GM19395 (cell line): ENCODE results near the gene DAPK2.
"Not testable (repeated sequence)": the region's sequence is repeated elsewhere in the genome, so short reads cannot be mapped to it uniquely, and the experiment has no call there.

Experiments
- ATAC-seq: cut with Tn5 transposase; IDR thresholded peaks from one replicate; pipeline ENCODE4 v1.9.1; 2021; ENCODE audit warnings: mild to moderate bottlenecking, moderate library complexity; ENCODE audit not compliant: unreplicated experiment

Gene DAPK2

DNA sequence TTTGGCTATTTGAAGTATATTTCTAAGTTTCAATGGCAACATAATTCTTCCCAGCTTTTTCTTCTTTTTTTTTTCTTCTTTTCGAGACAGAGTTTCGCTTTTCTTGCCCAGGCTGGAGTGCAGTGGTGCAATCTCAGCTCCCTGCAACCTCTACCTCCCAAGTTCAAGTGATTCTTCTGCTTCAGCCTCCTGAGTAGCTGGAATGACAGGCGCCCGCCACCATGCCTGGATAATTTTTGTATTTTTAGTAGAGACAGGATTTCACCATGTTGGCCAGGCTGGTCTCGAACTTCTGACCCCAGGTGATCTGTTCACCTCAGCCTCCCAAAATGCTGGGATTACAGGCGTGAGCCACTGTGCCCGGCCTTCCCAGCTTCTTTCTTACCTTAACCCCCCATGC lies 146.7 kb downstream of the DAPK2 start:
- not testable (repeated sequence) for ATAC-seq

DNA sequence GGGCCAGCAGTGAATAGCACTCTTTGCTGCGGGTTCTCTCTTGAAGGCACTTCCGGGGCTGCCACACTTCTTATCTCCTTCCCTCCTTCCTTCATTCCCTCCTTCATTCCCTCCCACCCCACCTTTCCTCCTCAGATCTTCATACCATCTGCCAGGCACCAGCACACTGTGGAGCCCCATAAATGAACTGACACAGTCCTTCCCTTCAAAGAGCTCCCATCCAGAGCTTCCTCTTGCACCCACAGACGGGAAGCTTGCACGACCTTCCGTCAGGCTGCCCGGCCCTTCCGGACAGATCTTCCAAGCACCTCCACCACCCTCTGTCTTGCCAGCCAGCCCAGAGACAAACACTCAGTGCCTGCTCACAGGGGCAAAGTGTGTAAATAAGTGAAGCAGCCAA lies 147.1 kb downstream of the DAPK2 start:
- no peak for ATAC-seq

DNA sequence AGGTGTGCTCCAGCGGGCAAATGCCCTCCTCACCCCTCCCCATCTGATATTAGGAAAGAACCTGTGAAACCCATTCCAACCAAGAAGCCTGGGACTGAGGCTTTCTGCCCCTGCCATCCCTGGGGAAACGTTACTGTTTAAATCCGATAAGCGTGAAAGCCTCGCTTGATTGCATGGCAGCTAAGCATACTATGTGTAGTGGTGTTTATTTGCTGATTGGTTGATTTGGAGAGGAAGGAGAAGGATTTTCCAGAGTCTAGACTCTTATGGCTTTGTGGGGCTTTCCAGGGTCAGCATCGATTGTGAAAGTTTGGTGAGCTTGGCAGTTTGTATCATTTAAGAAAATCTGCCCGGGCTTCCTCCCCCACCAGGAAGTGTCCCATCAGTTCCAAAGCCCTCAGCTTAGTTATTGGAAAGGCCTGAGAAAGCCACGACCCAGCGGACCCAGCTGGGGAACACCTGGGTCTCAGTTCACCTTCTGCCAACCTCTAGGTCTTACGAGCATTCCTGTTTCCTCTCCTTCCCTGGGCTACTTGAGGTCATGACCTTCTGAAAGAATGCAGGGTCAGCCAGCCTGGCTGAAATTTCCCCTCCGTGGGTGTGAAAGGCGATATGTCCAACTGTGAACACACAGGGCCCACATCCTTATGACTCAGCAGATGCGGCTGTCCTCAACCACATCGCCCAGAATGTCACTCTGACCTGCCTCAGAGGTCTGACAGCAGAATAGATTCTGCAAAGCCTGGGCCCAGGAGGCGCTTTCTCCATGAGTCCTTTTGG lies 149.8 kb downstream of the DAPK2 start:
- peak; percentile 78 for ATAC-seq

DNA sequence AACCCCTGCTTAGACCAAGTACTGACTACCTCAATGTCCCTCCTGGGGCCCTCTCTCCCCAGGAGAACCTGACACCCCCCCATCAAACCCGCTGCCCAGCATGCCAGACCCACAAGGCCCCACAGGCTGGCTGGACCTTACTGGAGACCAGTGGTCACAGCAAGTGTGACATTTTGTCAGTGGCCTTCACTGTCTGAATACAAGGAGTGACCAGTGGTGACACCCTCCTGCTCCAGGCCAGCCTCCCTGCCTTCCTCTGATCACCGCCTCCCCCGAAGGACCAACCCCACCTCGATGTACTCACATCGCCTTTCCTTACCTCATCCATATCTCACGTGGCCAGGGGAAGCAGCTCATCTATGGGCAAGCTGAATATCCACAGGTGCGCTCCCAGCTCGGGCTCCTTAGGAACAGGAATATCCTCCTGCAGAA lies 150.5 kb downstream of the DAPK2 start:
- no peak for ATAC-seq

DNA sequence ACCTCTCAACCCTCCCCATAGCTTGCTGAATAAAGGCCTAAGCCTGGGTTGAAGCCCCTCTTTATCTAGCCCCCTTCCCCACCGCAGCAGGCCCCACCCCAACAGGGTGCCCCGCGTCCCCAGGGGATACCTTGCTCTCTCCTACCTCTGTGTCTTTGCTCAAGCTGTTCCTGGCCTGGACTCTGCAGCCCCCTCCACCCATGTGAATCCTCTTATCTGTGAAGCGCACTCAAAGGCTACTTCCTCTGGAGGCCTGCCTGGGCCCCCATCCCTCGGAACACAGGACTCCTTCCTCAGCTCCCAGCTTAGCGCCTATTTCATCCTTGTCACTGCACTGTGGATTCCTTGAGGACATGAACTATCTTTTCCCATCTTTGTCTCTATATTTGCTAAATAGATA lies 151.1 kb downstream of the DAPK2 start:
- no peak for ATAC-seq

DNA sequence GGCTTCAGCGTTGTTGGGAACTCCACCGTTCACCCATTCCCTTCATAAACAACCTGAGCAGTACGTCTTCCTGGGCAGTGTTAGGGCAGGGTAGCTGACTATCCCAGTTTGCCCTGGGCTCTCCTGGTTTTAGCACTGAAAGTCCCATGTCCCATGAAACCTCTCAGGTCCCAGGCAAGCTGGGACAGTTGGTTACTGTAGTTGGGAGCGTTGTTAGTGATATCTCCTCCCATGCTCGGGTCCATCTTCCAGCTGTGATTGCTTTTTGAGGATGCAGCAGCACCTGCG lies 151.7 kb downstream of the DAPK2 start:
- no peak for ATAC-seq

DNA sequence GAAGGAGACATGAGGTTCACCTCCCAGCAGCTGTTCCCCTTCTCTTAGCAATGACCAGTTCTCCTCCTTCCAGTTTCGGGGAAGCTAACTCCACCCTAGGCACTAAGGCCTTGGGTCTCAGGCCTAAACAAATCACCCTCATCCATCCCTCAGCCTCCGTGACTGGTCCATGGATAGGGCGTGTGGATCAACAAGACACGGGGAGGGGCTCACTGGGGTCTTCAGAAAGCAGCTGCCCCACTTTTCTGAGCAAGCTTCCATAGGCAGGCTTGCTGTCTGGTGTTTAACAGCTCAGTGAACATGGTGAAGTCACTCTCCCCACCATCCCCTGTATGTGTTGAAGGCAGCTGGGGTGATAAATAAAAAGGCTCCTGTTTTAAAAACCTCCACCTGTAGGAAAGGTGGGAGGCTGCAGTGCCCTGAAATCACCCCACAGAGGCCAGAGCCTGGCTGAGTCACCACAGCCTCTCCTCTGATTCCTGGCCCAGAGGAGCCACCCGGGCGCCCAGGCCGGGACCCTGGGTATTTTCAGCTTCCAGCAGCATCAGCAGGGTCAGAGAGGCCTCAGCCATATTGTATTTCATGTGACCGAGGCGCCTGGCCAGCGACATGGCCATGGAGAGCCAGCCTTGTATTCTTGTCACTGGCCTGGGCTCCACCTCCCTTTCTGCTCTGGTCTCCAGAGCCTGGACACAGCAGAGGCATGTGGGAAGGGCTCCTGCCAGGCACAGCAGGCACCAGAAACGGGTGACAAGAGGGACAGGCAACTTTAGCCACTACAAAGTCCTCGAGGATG lies 152.2 kb downstream of the DAPK2 start:
- ATAC-seq, result no peak

DNA sequence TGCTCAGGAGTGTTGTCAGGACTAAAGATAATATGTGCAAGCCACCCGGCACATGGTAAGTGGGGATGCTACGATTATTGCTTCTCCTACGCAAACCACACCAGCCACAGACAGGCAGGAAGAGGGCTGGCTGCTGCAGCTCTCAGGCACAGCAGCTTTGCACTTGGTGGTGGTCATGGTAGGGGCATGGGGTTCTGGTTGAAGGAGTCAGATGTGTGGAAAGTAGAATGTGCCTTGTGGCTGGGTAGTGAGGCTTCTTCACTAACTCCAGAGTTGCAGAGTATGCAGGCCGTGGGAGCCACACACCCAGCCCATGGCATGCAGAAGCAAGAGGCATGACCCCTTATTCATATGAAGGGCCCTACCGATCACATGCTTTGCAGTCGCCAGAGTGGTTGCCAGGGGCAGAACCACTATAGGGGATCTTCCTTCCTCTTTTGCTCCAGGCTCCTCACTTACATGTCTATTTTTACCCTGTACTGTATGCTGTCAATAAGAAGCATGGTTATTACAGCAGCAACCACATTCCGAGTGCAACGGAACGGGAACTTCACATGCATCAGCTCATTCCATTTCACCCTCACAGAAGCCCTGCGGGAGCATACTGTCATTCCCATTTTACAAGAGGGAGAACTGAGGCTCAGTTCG lies 153.4 kb downstream of the DAPK2 start:
- ATAC-seq, result no peak

DNA sequence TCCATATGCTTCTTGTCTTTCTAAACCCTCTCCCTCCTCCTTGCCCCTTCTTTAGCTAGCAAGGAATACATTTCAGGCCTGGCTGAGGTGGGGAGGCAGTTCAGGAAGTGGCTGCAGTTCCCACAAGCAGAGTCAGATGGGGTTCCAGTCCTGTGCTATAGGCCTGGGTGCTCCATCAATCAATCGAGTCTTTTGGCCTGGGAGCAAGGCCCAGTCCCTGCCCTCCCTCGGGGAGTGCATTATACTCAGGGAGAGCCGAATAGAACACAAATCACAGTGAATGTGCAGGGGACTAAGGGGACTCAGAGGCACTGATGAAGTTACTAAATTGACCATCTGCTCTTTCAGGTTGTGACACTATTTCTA lies 154.5 kb downstream of the DAPK2 start:
- ATAC-seq, result no peak

DNA sequence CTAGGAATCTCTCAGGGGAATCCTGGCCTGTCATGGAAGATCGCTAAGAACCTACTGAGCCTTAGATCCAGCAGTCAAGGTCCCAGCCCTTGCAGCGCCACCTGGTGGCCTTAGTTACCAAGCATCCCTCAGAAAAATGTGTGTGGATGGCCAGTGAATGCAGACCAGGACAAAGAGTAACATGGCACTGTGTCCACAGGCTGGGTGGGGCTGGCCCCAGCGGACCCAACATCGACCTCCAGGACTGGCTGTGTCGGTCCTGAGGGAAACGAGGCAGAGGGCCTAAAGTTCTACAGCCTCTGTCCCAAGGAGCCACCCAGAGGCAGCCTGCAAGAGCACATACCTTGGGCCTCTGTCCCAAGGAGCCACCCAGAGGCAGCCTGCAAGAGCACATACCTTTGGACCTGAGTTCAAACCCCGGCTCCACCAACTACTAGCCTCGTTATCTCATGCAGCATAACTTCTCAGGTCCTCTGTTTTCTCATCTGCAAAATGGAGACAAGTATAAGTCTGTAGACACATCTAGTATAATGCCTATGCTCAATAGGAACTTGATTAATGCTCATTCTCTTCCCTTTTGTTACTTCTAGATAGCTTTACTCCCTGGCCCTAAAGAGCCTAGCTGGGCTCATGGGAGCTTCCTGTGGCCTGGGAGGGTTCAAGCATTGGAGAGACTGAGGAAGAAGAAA lies 155.1 kb downstream of the DAPK2 start:
- ATAC-seq, result no peak

DNA sequence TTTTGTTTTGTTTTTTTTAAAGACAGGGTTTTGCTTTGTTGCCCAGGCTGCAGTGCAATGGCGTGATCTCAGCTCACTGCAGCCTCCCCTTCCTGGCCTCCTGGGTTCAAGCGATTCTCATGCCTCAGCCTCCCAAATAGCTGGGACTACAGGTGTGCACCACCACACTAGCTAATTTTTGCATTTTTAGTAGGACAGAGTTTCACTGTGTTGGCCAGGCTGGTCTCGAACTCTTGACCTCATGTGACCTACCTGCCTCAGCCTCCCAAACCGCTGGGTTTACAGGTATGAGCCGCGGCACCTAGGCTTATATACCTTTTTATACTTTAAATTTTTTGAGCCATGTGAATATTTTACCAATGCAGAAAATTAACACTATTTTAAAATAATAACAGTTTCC lies 155.7 kb downstream of the DAPK2 start:
- ATAC-seq, result no peak

DNA sequence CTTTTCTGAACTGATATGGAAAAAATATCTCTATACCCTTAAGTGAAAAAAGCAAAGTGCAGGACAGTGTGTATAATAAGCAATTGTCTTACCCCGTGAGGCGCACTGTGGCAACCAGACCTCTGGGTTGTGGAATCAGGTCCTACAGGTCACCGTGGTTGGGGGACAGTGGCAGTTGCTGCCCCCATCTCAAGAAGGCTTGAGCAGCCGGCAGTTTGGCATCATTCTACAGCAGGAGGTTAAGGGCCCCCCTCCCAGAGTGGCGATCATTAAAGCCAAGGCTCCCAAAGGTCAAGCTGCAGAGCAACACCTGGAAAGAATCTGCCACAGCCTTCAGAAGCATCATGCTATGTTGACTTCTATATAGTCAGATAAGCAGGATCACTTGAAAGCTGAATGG lies 156.5 kb downstream of the DAPK2 start:
- ATAC-seq, result no peak

DNA sequence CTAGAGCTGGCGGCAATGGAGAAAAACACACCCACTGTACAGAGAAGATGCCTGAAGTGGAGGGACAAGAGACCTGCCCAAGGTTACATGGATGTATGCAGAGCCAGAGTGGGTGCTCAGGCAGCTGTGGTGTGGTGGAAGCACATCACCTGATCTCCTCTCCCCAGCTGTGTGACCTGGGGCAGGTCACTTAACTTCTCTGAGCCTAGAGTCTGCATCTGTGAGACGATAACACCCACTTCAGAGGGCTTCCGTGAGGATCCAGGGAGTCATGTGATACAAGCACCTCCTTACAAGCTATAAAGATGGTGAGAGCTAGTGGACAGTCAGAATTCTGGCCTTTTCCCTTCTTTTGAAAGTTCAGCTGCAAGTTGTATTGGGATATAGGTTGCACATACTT lies 157.5 kb downstream of the DAPK2 start:
- no peak for ATAC-seq

DNA sequence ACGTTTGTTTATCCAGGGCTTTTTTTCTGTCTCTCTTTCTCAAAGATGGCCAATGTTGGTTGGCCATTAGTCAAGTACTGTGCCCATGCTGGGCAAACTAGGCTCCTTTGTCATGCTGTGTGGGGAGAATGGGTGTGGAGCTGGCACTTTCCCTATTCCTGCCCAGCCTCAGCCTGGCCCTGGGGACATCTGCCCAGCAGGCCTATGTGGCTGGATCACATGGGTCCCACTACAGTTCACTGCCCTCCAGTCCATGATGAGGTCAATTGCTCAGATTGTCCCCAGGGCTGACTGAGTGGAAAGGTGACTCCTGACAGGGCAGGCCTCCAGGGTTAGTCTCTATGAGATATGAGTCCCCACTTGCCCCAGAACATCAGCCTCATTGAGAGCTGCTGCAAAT lies 158.1 kb downstream of the DAPK2 start:
- no peak for ATAC-seq

DNA sequence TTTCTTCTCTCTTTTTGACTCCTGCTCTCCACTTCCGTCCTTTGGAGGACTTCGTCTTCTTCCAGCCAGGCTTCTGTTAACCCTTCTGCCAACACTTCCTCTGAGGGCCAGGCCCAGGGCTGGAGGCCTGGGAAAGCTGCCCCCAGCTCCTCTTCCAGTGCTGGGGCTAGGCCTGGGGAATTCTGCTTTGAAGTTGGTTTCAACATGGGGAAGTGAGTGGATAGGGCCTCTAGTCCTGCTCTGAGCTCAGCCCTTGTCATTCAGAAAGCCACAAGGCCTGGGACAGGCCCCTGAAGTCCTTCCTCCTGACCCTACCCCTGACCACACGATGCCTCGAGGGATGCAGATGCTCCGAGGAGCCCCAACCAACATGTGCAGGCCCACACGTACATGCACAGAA lies 158.7 kb downstream of the DAPK2 start:
- no peak for ATAC-seq

DNA sequence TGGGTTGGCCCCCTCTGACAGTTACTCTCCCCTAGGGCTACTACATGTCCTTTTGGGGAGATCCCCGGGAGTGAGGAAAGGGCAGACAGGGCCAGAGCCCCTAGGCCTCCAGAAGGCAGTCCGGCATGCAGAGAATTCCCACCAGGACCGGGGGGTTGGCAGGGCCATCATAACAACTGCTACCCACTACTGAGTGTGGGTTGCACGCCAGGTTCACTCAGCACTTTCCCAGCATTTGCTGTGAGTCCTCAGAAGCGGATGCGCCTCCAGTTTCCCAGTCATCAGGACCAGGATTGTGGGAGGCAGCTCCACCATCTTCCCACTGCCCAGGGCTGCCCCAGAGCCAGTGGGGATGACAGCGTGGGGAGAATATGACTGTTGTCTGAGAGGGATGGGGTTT lies 161.3 kb downstream of the DAPK2 start:
- ATAC-seq, result no peak

DNA sequence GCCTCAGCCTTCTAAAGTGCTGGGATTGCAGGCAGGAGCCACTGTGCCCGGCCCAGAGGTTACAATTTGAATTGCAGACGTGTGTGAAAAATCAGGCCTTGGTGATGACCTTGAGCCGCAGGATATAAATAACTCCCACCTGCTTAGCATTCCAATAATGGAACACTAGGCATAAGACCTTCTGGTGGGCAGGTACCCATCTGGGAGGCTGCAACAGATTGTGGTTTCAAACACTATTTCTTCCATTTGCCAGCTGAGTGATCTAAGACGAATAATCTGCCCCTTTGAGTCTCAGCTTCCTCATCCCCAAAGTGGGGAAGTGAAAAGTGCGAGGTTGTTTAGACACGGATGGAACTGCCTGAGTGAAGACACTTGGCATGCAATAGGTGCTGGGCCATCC lies 164.9 kb downstream of the DAPK2 start:
- ATAC-seq, result no peak

DNA sequence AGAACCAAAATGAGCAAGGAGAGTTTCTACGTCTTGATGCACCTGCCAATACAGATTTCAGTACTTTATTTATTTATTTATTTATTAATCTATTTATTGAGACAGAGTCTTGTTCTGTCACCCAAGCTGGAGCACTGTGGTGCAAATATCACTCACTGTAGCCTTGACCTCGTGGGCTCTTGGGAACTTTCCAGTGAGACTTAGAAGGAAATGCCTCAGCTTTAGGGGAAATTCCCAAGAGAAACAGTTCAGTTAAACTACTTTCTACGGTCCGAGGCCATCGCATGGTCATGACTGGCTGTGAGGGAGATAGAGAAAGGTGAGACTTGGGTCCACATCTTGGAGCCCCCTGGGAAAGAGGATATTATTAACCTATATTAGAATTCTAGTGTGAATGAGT lies 165.5 kb downstream of the DAPK2 start:
- ATAC-seq, result no peak

DNA sequence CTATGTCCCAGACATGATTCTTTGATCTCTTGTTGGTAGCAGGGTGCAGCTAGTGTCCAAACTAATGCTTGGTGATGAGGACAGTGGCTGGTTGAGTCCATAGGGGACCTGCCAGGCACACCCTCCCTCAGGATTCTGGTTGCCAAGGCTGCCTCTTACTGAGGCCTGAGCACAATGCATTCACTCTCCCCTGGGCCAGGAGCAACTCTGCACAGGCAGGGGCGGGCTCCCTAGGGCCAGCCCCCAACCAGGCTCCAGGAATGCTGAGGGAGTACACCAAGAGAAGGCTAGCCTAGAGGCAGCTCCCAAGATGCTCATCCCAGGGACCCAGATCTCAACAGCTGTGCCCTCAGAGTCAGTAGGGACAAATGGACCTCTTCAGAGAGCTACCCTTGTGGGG lies 166.3 kb downstream of the DAPK2 start:
- ATAC-seq, result no peak

DNA sequence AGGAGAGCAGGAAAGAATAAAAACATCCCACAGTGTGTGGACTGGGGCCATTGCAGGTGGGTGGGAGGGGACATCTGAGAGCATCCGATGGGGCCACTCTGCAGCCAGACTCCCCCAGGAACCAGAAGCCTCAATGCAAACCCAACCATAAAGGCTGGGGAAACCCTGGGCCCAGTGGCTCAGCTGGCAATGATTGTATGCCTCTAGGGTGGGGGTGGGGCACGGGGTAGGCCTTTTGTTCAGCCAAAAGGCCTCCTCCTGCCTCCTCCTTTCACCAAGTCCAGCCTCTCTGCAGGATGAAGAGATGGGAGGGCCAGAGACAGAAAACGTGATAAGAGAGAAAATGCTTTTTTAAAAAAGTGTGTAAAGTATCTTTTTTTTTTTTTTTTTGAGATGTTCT lies 167.1 kb downstream of the DAPK2 start:
- ATAC-seq, result no peak

DNA sequence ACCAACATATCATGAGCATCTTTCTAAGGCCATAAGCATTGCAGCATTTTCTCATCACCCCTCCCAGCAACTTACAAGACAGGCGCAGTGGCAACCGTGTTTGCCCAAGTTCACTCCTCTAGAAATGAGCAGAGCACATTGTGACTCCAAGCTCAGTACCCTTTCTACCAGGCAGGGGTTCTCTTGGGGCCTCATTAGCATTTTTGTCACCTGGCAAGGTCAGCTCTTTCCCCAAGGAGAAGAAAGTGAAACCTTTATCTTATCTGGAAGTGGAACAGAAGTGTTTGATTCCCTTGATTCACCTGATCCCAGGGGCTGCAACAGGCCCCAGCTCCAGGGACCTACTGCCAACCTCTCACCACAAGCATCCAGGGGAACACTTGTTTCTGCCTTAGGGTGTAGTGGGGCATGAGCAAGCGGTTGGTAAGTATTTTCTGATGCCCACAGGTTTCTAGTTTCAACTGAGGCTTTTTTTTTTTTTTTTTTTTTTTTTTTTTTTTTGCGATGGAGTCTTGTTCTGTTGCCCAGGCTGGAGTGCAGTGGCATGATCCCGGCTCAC lies 168.5 kb downstream of the DAPK2 start:
- ATAC-seq, result no peak
